Kidney (tissue), 14 donors: ENCODE results near the gene SCN4A. TPM values are rescaled to one million over a fixed set of nuclear protein-coding genes. Genes with fewer than 3 reads are reported as not detected.

Experiments
- DNase-seq, 5 donors: peaks; one replicate each; pipeline ENCODE4 v3.0.0-alpha.2; 2013 to 2020
- FAIRE-seq: peaks from 2 replicates; lab custom pipeline; 2012; peaks lifted over from hg19 to GRCh38; lab: Jason Lieb, UNC
- H3K27ac ChIP-seq, 2 donors: one replicate each; pipeline ENCODE4 v1.7.0; 2013; ENCODE audit warnings: low read depth in 2 of 2, low read length in 2 of 2, inconsistent platforms in 1 of 2
- H3K27me3 ChIP-seq: one replicate; pipeline ENCODE4 v1.7.1; 2013; ENCODE audit warnings: low read length, inconsistent platforms; ENCODE audit not compliant: control insufficient read depth, insufficient read depth
- H3K36me3 ChIP-seq, 3 donors: one replicate each; pipeline versions ENCODE4 v1.7.0 to v1.7.1; 2013; ENCODE audit warnings: low read length in 3 of 3, control low read depth in 1 of 3, inconsistent platforms in 1 of 3; ENCODE audit not compliant: insufficient read depth in 3 of 3, control insufficient read depth in 2 of 3
- H3K4me1 ChIP-seq, 3 donors: one replicate each; pipeline versions ENCODE4 v1.7.0 to v1.7.1; 2013; ENCODE audit warnings: low read length in 3 of 3, inconsistent platforms in 1 of 3, low read depth in 1 of 3; ENCODE audit not compliant: control insufficient read depth in 2 of 3, insufficient read depth in 2 of 3
- H3K4me3 ChIP-seq, 3 donors: one replicate each; pipeline versions ENCODE4 v1.7.0 to v1.8.1; 2013; ENCODE audit warnings: low read length in 3 of 3, control low read depth in 1 of 3, inconsistent platforms in 1 of 3
- H3K9ac ChIP-seq, 3 donors: one replicate each; pipeline versions ENCODE4 v1.7.0 to v1.7.1; 2013; ENCODE audit warnings: low read length in 3 of 3, control low read depth in 1 of 3, inconsistent platforms in 1 of 3
- H3K9me3 ChIP-seq, 3 donors: one replicate each; pipeline versions ENCODE4 v1.7.0 to v1.7.1; 2013; ENCODE audit warnings: low read length in 3 of 3, control low read depth in 1 of 3, inconsistent platforms in 1 of 3; ENCODE audit not compliant: control insufficient read depth in 2 of 3, insufficient read depth in 1 of 3
- CTCF ChIP-seq: IDR thresholded peaks from 3 replicates; pipeline ENCODE4 v1.5.1; 2012; ENCODE audit warnings: mild to moderate bottlenecking, moderate library complexity, borderline replicate concordance; ENCODE audit not compliant: insufficient read depth; ENCODE audit errors: extremely low read depth
- intact Hi-C: fragments of 100-400 bp; cut with DNase I; formaldehyde crosslinking; loops from one replicate; pipeline ENCODE4 v1.11.1; 2022
- polyA plus RNA-seq: library from polyadenylated mRNA; stranded (reverse); fragments of 350-450 nt; fragmentation: Illumina TruSeq; extraction: RNeasy Lipid Tissue Mini Kit (QIAGEN cat#74804); gene quantifications from one replicate; pipeline ENCODE4 v1.2.3, GENCODE V29; 2014; ENCODE audit warnings: low read depth, low replicate concordance; ENCODE audit not compliant: insufficient read depth
- total RNA-seq: library from RNA; stranded (reverse); fragmentation: NEBNext Ultra II Directional; extraction: Animal tissue kit (Norgen Biotek cat#: 25700); gene quantifications from one replicate; pipeline ENCODE4 v1.2.1, GENCODE V29; 2021
- donor health status: control.
- donor health status: control.
- donor health status: control.
- donor health status: control.
- donor health status: control.
- donor health status: DM: yes; HTN: yes; CAD: no.
- donor health status: Normal renal cell carcinoma (clear cell type).

The SCN4A gene
- total and polyA plus RNA-seq, 2 donors from 2014 or later = 0.19 to 3.4 TPM

- H3K27me3 ChIP-seq = no peaks in the 10 kb centered on the region
- peak in 4 of 5 donors; percentile 81 to 90 (median 84) for DNase-seq
- intact Hi-C loops = no loop called here
- H3K27ac ChIP-seq = no peak overlapping the region
- FAIRE-seq = no peak
- peaks cover 0 to 7% (median 0%) of the 10 kb centered on the region in 3 donors for H3K4me1 ChIP-seq
- no peaks in the 10 kb centered on the region for H3K9me3 ChIP-seq
- no peaks in the 10 kb centered on the region for H3K36me3 ChIP-seq
- no peak overlapping the region for H3K4me3 ChIP-seq
- no peak for TF ChIP-seq CTCF
- no peak overlapping the region for H3K9ac ChIP-seq
Observed at GRCh38 chr17:63945784-63946439, 26.8 kb downstream of the SCN4A start.

GRCh38 chr17:63944736-63945499 lies 27.8 kb downstream of the SCN4A start:
- H3K9ac ChIP-seq = no peak overlapping the region
- intact Hi-C loops = no loop called here
- H3K9me3 ChIP-seq = no peaks in the 10 kb centered on the region
- FAIRE-seq = no peak
- no peak overlapping the region for H3K27ac ChIP-seq
- peaks cover 0 to 7% (median 0%) of the 10 kb centered on the region in 3 donors for H3K4me1 ChIP-seq
- H3K4me3 ChIP-seq = no peak overlapping the region
- no peak for TF ChIP-seq CTCF
- no peaks in the 10 kb centered on the region for H3K27me3 ChIP-seq
- H3K36me3 ChIP-seq = no peaks in the 10 kb centered on the region
- peak in 1 of 5 donors; percentile 68 for DNase-seq

DNA sequence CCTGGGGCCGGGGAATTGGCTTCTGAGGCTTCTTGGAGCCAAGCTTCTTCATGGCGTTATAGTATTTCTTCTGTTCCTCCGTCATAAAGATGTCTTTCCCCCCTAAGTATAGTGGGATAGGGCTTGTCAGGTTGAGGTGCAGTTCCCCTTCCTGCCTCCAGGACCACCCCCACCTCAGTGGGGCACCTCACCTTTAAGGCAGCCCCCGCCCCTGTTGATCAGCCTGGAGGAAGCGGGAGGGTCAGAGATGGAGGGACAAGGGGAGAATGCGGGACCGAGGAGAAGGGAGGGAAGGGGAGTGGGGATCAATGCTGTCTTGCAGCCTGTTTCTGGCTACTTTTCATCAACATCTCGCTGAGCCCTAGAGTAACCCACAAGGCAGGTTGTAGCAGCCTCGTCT lies 29.0 kb downstream of the SCN4A start:
- H3K27me3 ChIP-seq = no peaks in the 10 kb centered on the region
- intact Hi-C loops = no loop called here

More for the DNA sequence above, 29.0 kb downstream of the SCN4A start:
- FAIRE-seq (no peak), DNase-seq (peak in 1 of 5 donors; percentile 44)
- Histone ChIP-seq H3K27ac (no peak overlapping the region), H3K36me3 (no peaks in the 10 kb centered on the region), H3K9me3 (no peaks in the 10 kb centered on the region), H3K4me1 (peaks cover 0 to 7% (median 0%) of the 10 kb centered on the region in 3 donors), H3K4me3 (no peak overlapping the region), H3K9ac (no peak overlapping the region)
- no peak for TF ChIP-seq CTCF
